Right renal cortex interstitium (tissue), 3 donors: ENCODE results near the gene RPS16. TPM values are rescaled to one million over a fixed set of nuclear protein-coding genes. Genes with fewer than 3 reads are reported as not detected.

Source experiments
- DNase-seq, 3 donors: peaks; one replicate each; pipeline ENCODE4 v3.0.0-alpha.2; 2013; ENCODE audit warnings: low read depth in 3 of 3, low spot score in 2 of 3
- polyA plus RNA-seq, 3 donors: library from polyadenylated mRNA; unstranded; fragments of 120-200 nt; gene quantifications; one replicate each; pipeline ENCODE4 v1.2.1, GENCODE V29; 2013; ENCODE audit not compliant: insufficient read length in 3 of 3

RPS16 gene
- polyA plus RNA-seq, 3 donors = 1,117 to 1,257 (median 1,239) TPM

- DNase-seq = no peak
Observed at GRCh38 chr19:39390451-39390750, 45.3 kb downstream of the RPS16 start.

GRCh38 chr19:39389631-39390414, 45.9 kb downstream of the RPS16 start:
- no peak for DNase-seq

- no peak for DNase-seq
Observed at GRCh38 chr19:39388657-39389056, 47.1 kb downstream of the RPS16 start.

- DNase-seq = no peak
Observed at GRCh38 chr19:39386557-39386956, 49.2 kb downstream of the RPS16 start.

GRCh38 chr19:39385629-39386411, 49.9 kb downstream of the RPS16 start:
- DNase-seq = no peak

- no peak for DNase-seq
Observed at GRCh38 chr19:39384839-39385568, 50.7 kb downstream of the RPS16 start.

Other genes with a start within 250 kb of the RPS16 start
- 1 to 10 TPM in 2 of 3 donors, under 1 TPM in 1; 0.89 to 3.4 (median 1.5) TPM for gene NCCRP1, start 239.0 kb downstream of the RPS16 start, polyA plus RNA-seq
- gene SYCN, start 231.7 kb downstream of the RPS16 start, polyA plus RNA-seq = not detected
- not detected for gene IFNL3, start 190.9 kb downstream of the RPS16 start, polyA plus RNA-seq
- not detected for gene IFNL4, start 187.1 kb downstream of the RPS16 start, polyA plus RNA-seq
- gene IFNL2, start 167.6 kb downstream of the RPS16 start, polyA plus RNA-seq = not detected
- not detected for gene IFNL1, start 139.5 kb downstream of the RPS16 start, polyA plus RNA-seq
- gene LRFN1, start 115.1 kb downstream of the RPS16 start, polyA plus RNA-seq = 1 to 10 TPM in 2 of 3 donors, under 1 TPM in 1; 0.80 to 1.1 (median 1.1) TPM
- 10 to 100 TPM; 28.3 to 31.4 (median 28.6) TPM for gene GMFG, start 99.9 kb downstream of the RPS16 start, polyA plus RNA-seq
- 100 to 1,000 TPM in 1 of 3 donors, 10 to 100 TPM in 2; 85.3 to 101 (median 91.6) TPM for gene SAMD4B, start 93.5 kb downstream of the RPS16 start, polyA plus RNA-seq
- gene PAF1, start 44.8 kb downstream of the RPS16 start, polyA plus RNA-seq = 10 to 100 TPM; 73.5 to 73.8 (median 73.6) TPM
- 10 to 100 TPM; 38.8 to 41.8 (median 39.4) TPM for gene MED29, start 44.6 kb downstream of the RPS16 start, polyA plus RNA-seq
- gene ZFP36, start 29.1 kb downstream of the RPS16 start, polyA plus RNA-seq = 10 to 100 TPM; 15.4 to 59.7 (median 26.1) TPM
- 10 to 100 TPM; 53.2 to 68.0 (median 59.0) TPM for gene PLEKHG2, start 23.3 kb downstream of the RPS16 start, polyA plus RNA-seq
- gene SUPT5H, start 9.6 kb upstream of the RPS16 start, polyA plus RNA-seq = 100 to 1,000 TPM; 127 to 145 (median 141) TPM
- 10 to 100 TPM; 67.3 to 77.8 (median 75.1) TPM for gene TIMM50, start 44.9 kb upstream of the RPS16 start, polyA plus RNA-seq
- gene DLL3, start 63.0 kb upstream of the RPS16 start, polyA plus RNA-seq = under 1 TPM; 0.29 to 0.61 (median 0.55) TPM
- 1 to 10 TPM; 3.6 to 7.6 (median 3.8) TPM for gene SELENOV, start 79.2 kb upstream of the RPS16 start, polyA plus RNA-seq
- 1 to 10 TPM; 3.3 to 4.2 (median 4.0) TPM for gene EID2B, start 96.9 kb upstream of the RPS16 start, polyA plus RNA-seq
- gene EID2, start 104.2 kb upstream of the RPS16 start, polyA plus RNA-seq = 10 to 100 TPM; 23.2 to 24.3 (median 24.3) TPM
- gene LGALS13, start 166.6 kb upstream of the RPS16 start, polyA plus RNA-seq = not detected
- not detected for gene LGALS16, start 220.0 kb upstream of the RPS16 start, polyA plus RNA-seq